H9 (cell line): ENCODE measurements around the gene PIK3R5. TPM values are rescaled to one million over a fixed set of nuclear protein-coding genes. Genes with fewer than 3 reads are reported as not detected.

Experiments
- DNase-seq: peaks from one replicate; pipeline ENCODE4 v3.0.0-alpha.2; 2017
- H2AFZ ChIP-seq: one replicate; pipeline ENCODE4 v1.6.1; 2013; ENCODE audit warnings: mild to moderate bottlenecking, low read length, control low read depth, moderate library complexity
- H2AK5ac ChIP-seq: 2 replicates; pipeline ENCODE4 v1.6.1; 2013; ENCODE audit warnings: low read length, control low read depth, mixed read lengths; ENCODE audit not compliant: insufficient read length
- H2BK120ac ChIP-seq: one replicate; pipeline ENCODE4 v1.6.1; 2013; ENCODE audit warnings: low read depth, mild to moderate bottlenecking, low read length, control low read depth, inconsistent platforms; ENCODE audit not compliant: poor library complexity, severe bottlenecking
- H2BK12ac ChIP-seq: 2 replicates; pipeline ENCODE4 v1.6.1; 2013; ENCODE audit warnings: low read length, control low read depth, mixed read lengths, low read depth; ENCODE audit not compliant: insufficient read length
- H2BK15ac ChIP-seq: 2 replicates; pipeline ENCODE4 v1.6.1; 2013; ENCODE audit warnings: low read depth, low read length, control low read depth
- H2BK20ac ChIP-seq: one replicate; pipeline ENCODE4 v1.6.1; 2013; ENCODE audit warnings: low read depth, mild to moderate bottlenecking, low read length, control low read depth, inconsistent platforms; ENCODE audit not compliant: poor library complexity, severe bottlenecking
- H2BK5ac ChIP-seq: 2 replicates; pipeline ENCODE4 v1.6.1; 2013; ENCODE audit warnings: low read length, control low read depth, mixed read lengths; ENCODE audit not compliant: insufficient read length
- H3K14ac ChIP-seq: 2 replicates; pipeline ENCODE4 v1.6.1; 2013; ENCODE audit warnings: low read length, control low read depth; ENCODE audit not compliant: insufficient read depth
- H3K18ac ChIP-seq: 2 replicates; pipeline ENCODE4 v1.6.1; 2013; ENCODE audit warnings: low read depth, mild to moderate bottlenecking, mixed read lengths, low read length, control low read depth; ENCODE audit not compliant: insufficient read length
- H3K23ac ChIP-seq: 2 replicates; pipeline ENCODE4 v1.6.1; 2013; ENCODE audit warnings: low read length, control low read depth, mixed read lengths, low read depth; ENCODE audit not compliant: insufficient read length
- H3K23me2 ChIP-seq: 2 replicates; pipeline ENCODE4 v1.6.1; 2013; ENCODE audit warnings: low read depth, mild to moderate bottlenecking, mixed read lengths, low read length, control low read depth; ENCODE audit not compliant: insufficient read length, poor library complexity, severe bottlenecking
- H3K27ac ChIP-seq: 2 replicates; pipeline ENCODE4 v1.5.1; 2013; ENCODE audit warnings: low read length, control low read depth, mixed read lengths, low read depth; ENCODE audit not compliant: insufficient read length
- H3K27me3 ChIP-seq: 2 replicates; pipeline ENCODE4 v1.6.1; 2013; ENCODE audit warnings: low read length, control low read depth, inconsistent platforms; ENCODE audit not compliant: insufficient read depth
- H3K4ac ChIP-seq: 2 replicates; pipeline ENCODE4 v1.6.1; 2013; ENCODE audit warnings: low read depth, mild to moderate bottlenecking, control low read depth, inconsistent platforms, low read length, moderate library complexity
- H3K4me1 ChIP-seq: 2 replicates; pipeline ENCODE4 v1.6.1; 2013; ENCODE audit warnings: low read length, control low read depth, inconsistent platforms; ENCODE audit not compliant: insufficient read depth
- H3K4me2 ChIP-seq: 2 replicates; pipeline ENCODE4 v1.6.1; 2013; ENCODE audit warnings: low read length, control low read depth, mixed read lengths; ENCODE audit not compliant: insufficient read length, insufficient read depth
- H3K56ac ChIP-seq: 2 replicates; pipeline ENCODE4 v1.6.1; 2013; ENCODE audit warnings: low read depth, mild to moderate bottlenecking, mixed read lengths, low read length, control low read depth; ENCODE audit not compliant: insufficient read length
- H3K79me1 ChIP-seq: 2 replicates; pipeline ENCODE4 v1.6.1; 2013; ENCODE audit warnings: low read depth, mild to moderate bottlenecking, moderate library complexity, low read length, control low read depth, inconsistent platforms; ENCODE audit not compliant: insufficient read depth, poor library complexity, severe bottlenecking
- H3K79me2 ChIP-seq: 2 replicates; pipeline ENCODE4 v1.6.1; 2013; ENCODE audit warnings: low read length, control low read depth, inconsistent platforms; ENCODE audit not compliant: insufficient read depth
- H3K9ac ChIP-seq: 2 replicates; pipeline ENCODE4 v1.6.1; 2013; ENCODE audit warnings: low read length, control low read depth, mixed read lengths; ENCODE audit not compliant: insufficient read length; ENCODE audit errors: extremely low read depth
- H3K9me3 ChIP-seq: one replicate; pipeline ENCODE4 v1.6.1; 2013; ENCODE audit warnings: low read depth, low read length, inconsistent platforms; ENCODE audit not compliant: control insufficient read depth
- H3T11ph ChIP-seq: one replicate; pipeline ENCODE4 v1.6.1; 2013; ENCODE audit warnings: mild to moderate bottlenecking, low read length, control low read depth, inconsistent platforms
- H4K20me1 ChIP-seq: one replicate; pipeline ENCODE4 v1.6.1; 2013; ENCODE audit not compliant: control insufficient read depth, insufficient read length, insufficient read depth
- H4K5ac ChIP-seq: 2 replicates; pipeline ENCODE4 v1.6.1; 2013; ENCODE audit warnings: low read depth, mild to moderate bottlenecking, mixed read lengths, low read length, control low read depth; ENCODE audit not compliant: insufficient read length
- H4K8ac ChIP-seq: replicated peaks from 2 replicates; pipeline ENCODE4 v1.6.1; 2013; ENCODE audit warnings: low read length, control low read depth, mixed read lengths, low read depth; ENCODE audit not compliant: insufficient read length
- H4K91ac ChIP-seq: 2 replicates; pipeline ENCODE4 v1.6.1; 2013; ENCODE audit warnings: low read depth, mild to moderate bottlenecking, moderate library complexity, mixed read lengths, low read length, control low read depth; ENCODE audit not compliant: insufficient read length
- H3K27ac Mint-ChIP-seq, 3 experiments: 2 replicates in 2 of 3; 3 replicates in 1 of 3; pipeline ENCODE4 v1.8.0; 2020 to 2021; ENCODE audit warnings: mixed read lengths in 3 of 3, mild to moderate bottlenecking in 1 of 3, moderate library complexity in 1 of 3
- H3K27me3 Mint-ChIP-seq: 2 replicates; pipeline ENCODE4 v1.8.0; 2021; ENCODE audit warnings: low read depth, mild to moderate bottlenecking, moderate library complexity, mixed read lengths
- H3K36me3 Mint-ChIP-seq, 3 experiments: 2 replicates in 2 of 3; 3 replicates in 1 of 3; pipeline ENCODE4 v1.8.0; 2020 to 2021; ENCODE audit warnings: low read depth in 3 of 3, mixed read lengths in 3 of 3; ENCODE audit not compliant: insufficient read depth in 1 of 3
- H3K4me1 Mint-ChIP-seq, 2 experiments: 2 replicates each; pipeline ENCODE4 v1.8.0; 2020; ENCODE audit warnings: mixed read lengths in 2 of 2
- H3K4me3 Mint-ChIP-seq, 2 experiments: 2 replicates in 1 of 2; 3 replicates in 1 of 2; pipeline ENCODE4 v1.8.0; 2020 to 2021; ENCODE audit warnings: mild to moderate bottlenecking in 2 of 2, mixed read lengths in 2 of 2, moderate library complexity in 1 of 2
- H3K9me3 Mint-ChIP-seq, 2 experiments: 2 replicates in 1 of 2; 3 replicates in 1 of 2; pipeline ENCODE4 v1.8.0; 2020; ENCODE audit warnings: mild to moderate bottlenecking in 2 of 2, mixed read lengths in 2 of 2, moderate library complexity in 1 of 2
- CTCF ChIP-seq: fragments of 200-600 bp; sonication (generic); conservative IDR thresholded peaks from 3 replicates; pipeline ENCODE4 v1.8.0; 2021; ENCODE audit warnings: antibody characterized with exemption, mild to moderate bottlenecking
- WGBS: extraction: QIAGEN DNeasy Blood & Tissue Kit; methylation state at CpG from one replicate; pipeline ENCODE4 v1.1.7; 2013; ENCODE audit warnings: missing lambda C conversion rate, low lambda C conversion rate, mixed read lengths; ENCODE audit not compliant: insufficient read length; ENCODE audit errors: extremely low coverage; 5-methylcytosine and 5-hydroxymethylcytosine counted together
- total RNA-seq: library from RNA; stranded (reverse); gene quantifications from 2 replicates; pipeline ENCODE4 v1.2.1, GENCODE V29; 2021

Gene PIK3R5
- total RNA-seq, 1 experiment from 2014 or later = 1.4 TPM

- no peak overlapping the region; the same call in 1 of the 2 replicates for H2BK15ac ChIP-seq
- H3K27me3 Mint-ChIP-seq = peaks cover 94% of the 10 kb centered on the region
These were observed 38.0 kb upstream of the PIK3R5 start for GRCh38 chr17:9003355-9004131.

More at GRCh38 chr17:9003355-9004131, 38.0 kb upstream of the PIK3R5 start:
- H3K79me1 ChIP-seq = no peaks in the 10 kb centered on the region
- H2AFZ ChIP-seq = no peak overlapping the region
- no peaks in the 10 kb centered on the region for H4K20me1 ChIP-seq
- no peak overlapping the region for H2AK5ac ChIP-seq
- peaks cover 4 to 9% of the 10 kb centered on the region in 2 experiments; a peak in 3 of 5 replicates for H3K9me3 Mint-ChIP-seq
- no peak overlapping the region for H3K18ac ChIP-seq
- no peak overlapping the region for H4K8ac ChIP-seq
- H3K4me1 ChIP-seq = no peaks in the 10 kb centered on the region
- H3K36me3 Mint-ChIP-seq = no peaks in the 10 kb centered on the region; a peak in 1 of 7 replicates
- H4K5ac ChIP-seq = no peak overlapping the region
- DNase-seq = peak; percentile 61
- no peak overlapping the region for H3K27ac Mint-ChIP-seq
- H3T11ph ChIP-seq = no peak overlapping the region
- no peak overlapping the region for H4K91ac ChIP-seq
- H3K27ac ChIP-seq = no peak overlapping the region
- H3K4me3 Mint-ChIP-seq = peak overlapping the region; percentile 55 to 72
- no peak overlapping the region for H2BK20ac ChIP-seq
- WGBS = no CpG with 5 or more reads among the region's 90 CpGs
- peaks cover 16% of the 10 kb centered on the region for H3K23me2 ChIP-seq
- no peak overlapping the region for H3K14ac ChIP-seq
- H3K4ac ChIP-seq = no peak overlapping the region
- H3K56ac ChIP-seq = no peak overlapping the region
- H2BK120ac ChIP-seq = no peak overlapping the region
- no peaks in the 10 kb centered on the region for H3K79me2 ChIP-seq
- H3K9ac ChIP-seq = no peak overlapping the region
- TF ChIP-seq CTCF = no peak
- peaks cover 50% of the 10 kb centered on the region for H3K27me3 ChIP-seq
- H3K23ac ChIP-seq = no peak overlapping the region
- peaks cover 11 to 22% of the 10 kb centered on the region in 2 experiments for H3K4me1 Mint-ChIP-seq
- H2BK12ac ChIP-seq = no peak overlapping the region
- H2BK5ac ChIP-seq = no peak overlapping the region
- H3K4me2 ChIP-seq = peak overlapping the region; percentile 48
- H3K9me3 ChIP-seq = no peaks in the 10 kb centered on the region
